Adrenal gland (tissue), 12 donors: Measurements from ENCODE around the gene ANKRD23. TPM values are rescaled to one million over a fixed set of nuclear protein-coding genes. Genes with fewer than 3 reads are reported as not detected.

ENCODE experiments used
- DNase-seq, 7 donors: peaks; one replicate each; pipeline ENCODE4 v3.0.0-alpha.2; 2019 to 2020
- H3K27ac ChIP-seq, 5 donors: fragments of 200-600 bp; sonication (generic) in 4 of 5; 1 replicate in 3 of 5; 2 replicates in 2 of 5; pipeline versions ENCODE4 v1.5.1 to v1.8.0; 2016 to 2020; ENCODE audit warnings: mild to moderate bottlenecking in 1 of 5
- H3K27me3 ChIP-seq: fragments of 200-600 bp; 2 replicates; pipeline ENCODE4 v1.8.0; 2021
- H3K36me3 ChIP-seq, 2 donors: fragments of 200-600 bp; replicated peaks in 1 of 2; 1 replicate in 1 of 2; 2 replicates in 1 of 2; pipeline versions ENCODE4 v1.5.1 to v1.8.0; 2018 to 2022
- H3K4me1 ChIP-seq, 2 donors: fragments of 200-600 bp; replicated peaks in 1 of 2; 1 replicate in 1 of 2; 2 replicates in 1 of 2; pipeline versions ENCODE4 v1.5.1 to v1.8.0; 2018 to 2021
- H3K4me3 ChIP-seq, 4 donors: fragments of 200-600 bp; sonication (generic) in 3 of 4; one replicate each; pipeline ENCODE4 v1.5.1; 2016 to 2018
- H3K9me3 ChIP-seq, 3 donors: fragments of 200-600 bp; sonication (generic) in 1 of 3; replicated peaks in 1 of 3; 1 replicate in 2 of 3; 2 replicates in 1 of 3; pipeline versions ENCODE4 v1.5.1 to v1.8.0; 2016 to 2021
- CTCF ChIP-seq, 6 experiments: fragments of 450-650 bp in 4 of 6; fragments of 200-600 bp in 2 of 6; sonication (generic) in 1 of 6; IDR thresholded peaks; 1 replicate in 5 of 6; 2 replicates in 1 of 6; pipeline versions ENCODE4 v1.5.1 to v1.8.0; 2016 to 2021; ENCODE audit warnings: antibody characterized with exemption in 6 of 6, mild to moderate bottlenecking in 2 of 6, moderate library complexity in 1 of 6
- POLR2A ChIP-seq, 2 donors: fragments of 450-650 bp; IDR thresholded peaks; one replicate each; pipeline ENCODE4 v1.6.1; 2017; ENCODE audit warnings: antibody characterized with exemption in 2 of 2, mild to moderate bottlenecking in 2 of 2, moderate library complexity in 1 of 2
- WGBS, 4 donors: extraction: QIAGEN DNeasy Blood & Tissue Kit in 2 of 4; methylation state at CpG; one replicate each; pipeline versions ENCODE4 v1.1.5 to v1.1.7; 2013 to 2017; 5-methylcytosine and 5-hydroxymethylcytosine counted together
- intact Hi-C, 2 donors: fragments of 100-400 bp; cut with DNase I; formaldehyde crosslinking; loops; one replicate each; pipeline versions ENCODE4 v1.14.1 to v1.15.0; 2022 to 2023
- polyA plus RNA-seq, 3 donors: library from polyadenylated mRNA; stranded (reverse); fragments of 200-250 nt in 2 of 3; fragments of 350-450 nt in 1 of 3; fragmentation: Illumina TruSeq in 1 of 3; extraction: RNeasy Lipid Tissue Mini Kit (QIAGEN cat#74804) in 1 of 3; gene quantifications; one replicate each; pipeline ENCODE4 v1.2.3, GENCODE V29; 2013 to 2014
- total RNA-seq, 9 donors: library from RNA; depleted of rRNA in 4 of 9; stranded (reverse); fragments of >200 nt in 4 of 9; fragments of 120-200 nt in 1 of 9; fragmentation: NEBNext Ultra II Directional in 1 of 9; extraction: Animal tissue kit (Norgen Biotek cat#: 25700) in 1 of 9; gene quantifications; one replicate each; pipeline versions ENCODE4 v1.1.0 to v1.2.4, GENCODE V29; 2013 to 2023
- donor health status: healthy with polysubstance abuse.
- donor health status: Bipolar disorder and iron deficiency.
- donor health status: DM: yes; HTN: yes; CAD: no.
- donor health status: DM: no; HTN: no; CAD: no.
- donor health status: DM: no; HTN: no; CAD: no.
- donor health status: DM: yes; HTN: yes; CAD: no.

Gene ANKRD23
- total and polyA plus RNA-seq, 12 donors = 1.1 to 10.6 (median 3.8) TPM

GRCh38 chr2:96878796-96879544 lies 35.1 kb upstream of the ANKRD23 start:
- 77 to 90% (median 89%) methylated on average over 7 to 22 of the region's 22 CpGs for WGBS, 4 donors

GRCh38 chr2:96878171-96878570 lies 34.4 kb upstream of the ANKRD23 start:
- TF ChIP-seq POLR2A (IDR thresholded peaks at IDR 0.05) (no peak), CTCF (IDR thresholded peaks at IDR 0.05) (no peak)
- DNase-seq = no peak
- WGBS, 4 donors = 69 to 86% (median 83%) methylated on average over 6 to 7 of the region's 7 CpGs
- H3K4me3 ChIP-seq = no peak overlapping the region
- no peak overlapping the region for H3K27ac ChIP-seq
- H3K9me3 ChIP-seq = no peaks in the 10 kb centered on the region
- no peaks in the 10 kb centered on the region for H3K36me3 ChIP-seq
- intact Hi-C loops = no loop called here
- H3K4me1 ChIP-seq = peaks cover 0 to 13% of the 10 kb centered on the region in 2 donors
- no peaks in the 10 kb centered on the region for H3K27me3 ChIP-seq

More at GRCh38 chr2:96878796-96879544, 35.1 kb upstream of the ANKRD23 start:
- no peaks in the 10 kb centered on the region for H3K9me3 ChIP-seq
- H3K4me1 ChIP-seq = peaks cover 0 to 7% of the 10 kb centered on the region in 2 donors
- no peak overlapping the region for H3K27ac ChIP-seq
- H3K27me3 ChIP-seq = no peaks in the 10 kb centered on the region
- intact Hi-C loops = no loop called here
- no peak overlapping the region for H3K4me3 ChIP-seq
- no peak for DNase-seq
- no peaks in the 10 kb centered on the region for H3K36me3 ChIP-seq
- TF ChIP-seq CTCF (IDR thresholded peaks at IDR 0.05) (no peak), POLR2A (IDR thresholded peaks at IDR 0.05) (no peak)

- DNase-seq = no peak
- no peaks in the 10 kb centered on the region for H3K36me3 ChIP-seq
- 86 to 92% (median 90%) methylated on average over 12 to 15 of the region's 15 CpGs for WGBS, 4 donors
- no peaks in the 10 kb centered on the region for H3K9me3 ChIP-seq
- intact Hi-C loops = no loop called here
- TF ChIP-seq POLR2A (IDR thresholded peaks at IDR 0.05) (no peak), CTCF (IDR thresholded peaks at IDR 0.05) (no peak)
- H3K4me3 ChIP-seq = no peak overlapping the region
- no peaks in the 10 kb centered on the region for H3K27me3 ChIP-seq
- H3K4me1 ChIP-seq = peaks cover 0 to 13% of the 10 kb centered on the region in 2 donors
- H3K27ac ChIP-seq = no peak overlapping the region
Measured at GRCh38 chr2:96877631-96878092, 33.8 kb upstream of the ANKRD23 start.

GRCh38 chr2:96877042-96877451 lies 33.2 kb upstream of the ANKRD23 start:
- no peaks in the 10 kb centered on the region for H3K9me3 ChIP-seq
- H3K4me1 ChIP-seq = peaks cover 0 to 13% of the 10 kb centered on the region in 2 donors
- H3K36me3 ChIP-seq = no peaks in the 10 kb centered on the region
- no peak overlapping the region for H3K27ac ChIP-seq
- 85 to 91% (median 86%) methylated on average over 3 to 6 of the region's 6 CpGs for WGBS, 4 donors
- intact Hi-C loops = no loop called here
- no peak for TF ChIP-seq POLR2A (IDR thresholded peaks at IDR 0.05)
- TF ChIP-seq CTCF (IDR thresholded peaks at IDR 0.05) = no peak
- no peak for DNase-seq
- no peak overlapping the region for H3K4me3 ChIP-seq
- H3K27me3 ChIP-seq = no peaks in the 10 kb centered on the region
